NCI-H1048 (cell line): ENCODE data around the gene SDHAF3.

Experiments used
- DNase-seq: peaks from one replicate; lab custom pipeline; 2025; lab: John Stamatoyannopoulos, UW

SDHAF3 gene

GRCh38 chr7:97218767-97219166, 101.3 kb downstream of the SDHAF3 start:
- DNase-seq = no peak

- DNase-seq = no peak
Observed at GRCh38 chr7:97219237-97219636, 101.7 kb downstream of the SDHAF3 start.

DNA sequence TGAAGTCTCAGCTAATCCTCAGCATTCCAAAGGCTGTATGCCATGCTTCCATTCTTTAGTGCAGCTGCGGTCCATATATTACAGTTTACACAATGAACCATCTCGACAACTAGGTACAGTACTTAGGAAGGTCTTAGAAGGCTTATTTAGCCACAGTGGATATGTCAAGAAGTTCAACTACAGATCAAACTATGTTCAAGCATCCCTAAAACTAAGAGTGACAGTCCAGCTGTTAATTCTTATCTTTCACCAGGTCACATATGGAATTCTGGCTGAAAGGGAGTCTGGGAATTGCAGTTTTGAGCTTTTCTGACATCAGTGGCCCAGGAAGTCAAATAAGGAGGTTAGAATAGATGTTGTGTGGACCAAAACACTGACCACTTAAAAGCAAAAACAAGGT, 106.8 kb downstream of the SDHAF3 start:
- DNase-seq = no peak

GRCh38 chr7:97226541-97226940, 109.0 kb downstream of the SDHAF3 start:
- DNase-seq = no peak
